HCT116 (cell line): ENCODE measurements around the gene SERTAD3. TPM values are rescaled to one million over a fixed set of nuclear protein-coding genes. Genes with fewer than 3 reads are reported as not detected.

Experiments used
- ATAC-seq: fragments of 200-7000 bp; cut with Tn5 transposase; 2 replicates; pipeline ENCODE4 v1.9.1; 2020; ENCODE audit warnings: mild to moderate bottlenecking, moderate library complexity
- BruUV-seq: library from RNA; stranded (reverse); fragments of 400-500 nt; replicated peaks from 2 replicates; lab custom pipeline; 2021; lab: Mats Ljungman, UMichigan
- CTCF ChIA-PET: fragments of 300-600 bp; sonication (Branson Sonifier 250); formaldehyde crosslinking; loops from one replicate; lab custom pipeline; 2021; ENCODE audit warnings: antibody characterized with exemption; lab: Charles Lee
- POLR2A ChIA-PET: fragments of 300-600, 350-600 bp; sonication (Branson Sonifier 250); formaldehyde crosslinking; loops from one replicate; lab custom pipeline; 2021; ENCODE audit warnings: antibody characterized with exemption; lab: Charles Lee
- RAD21 ChIA-PET, 2 experiments: fragments of 300-600 bp; sonication (Branson Sonifier 250); formaldehyde crosslinking; loops; one replicate each; lab custom pipeline; 2023; ENCODE audit warnings: low total read pairs in 2 of 2; ENCODE audit not compliant: uncharacterized antibody in 2 of 2, unreplicated experiment in 2 of 2, low non-redundant PET in 1 of 2; lab: Charles Lee
- DNase-seq: peaks from one replicate; pipeline ENCODE4 v3.0.0-alpha.2; 2010; ENCODE audit warnings: low read depth, low spot score
- H2AFZ ChIP-seq: fragments of 200-600 bp; shearing (Covaris generic), sonication (generic); 2 replicates; pipeline ENCODE4 v1.6.1; 2017; ENCODE audit warnings: low read depth, mixed run types, mixed read lengths, antibody characterized with exemption, low read length; ENCODE audit not compliant: poor library complexity, severe bottlenecking
- H3K27ac ChIP-seq: 2 replicates; pipeline ENCODE4 v1.5.1; 2012; ENCODE audit warnings: low read depth, low read length
- H3K27me3 ChIP-seq: fragments of 200-600 bp; sonication (generic); 2 replicates; pipeline ENCODE4 v1.6.1; 2016; ENCODE audit warnings: mixed run types, low read length, mixed read lengths; ENCODE audit not compliant: insufficient read depth
- H3K36me3 ChIP-seq, 2 experiments: fragments of 200-500 bp in 1 of 2; fragments of 200-600 bp in 1 of 2; sonication (Bioruptor generic) in 1 of 2; sonication (generic) in 1 of 2; 2 replicates each; pipeline versions ENCODE4 v1.5.1 to v1.6.1; 2014 to 2016; ENCODE audit warnings: low read length in 2 of 2, inconsistent platforms in 1 of 2, mixed read lengths in 1 of 2, mixed run types in 1 of 2; ENCODE audit not compliant: insufficient read depth in 2 of 2, control insufficient read depth in 1 of 2
- H3K4me1 ChIP-seq, 2 experiments: fragments of 200-600 bp in 1 of 2; sonication (generic) in 1 of 2; 2 replicates each; pipeline versions ENCODE4 v1.5.1 to v1.6.1; 2012 to 2017; ENCODE audit warnings: low read length in 2 of 2, inconsistent platforms in 1 of 2, mild to moderate bottlenecking in 1 of 2, mixed read lengths in 1 of 2, mixed run types in 1 of 2, moderate library complexity in 1 of 2; ENCODE audit not compliant: insufficient read depth in 2 of 2, control insufficient read depth in 1 of 2
- H3K4me2 ChIP-seq: fragments of 200-600 bp; sonication (generic); 2 replicates; pipeline ENCODE4 v1.6.1; 2017; ENCODE audit warnings: mixed run types, low read length, mixed read lengths
- H3K4me3 ChIP-seq, 2 experiments: fragments of 200-600 bp in 1 of 2; sonication (generic) in 1 of 2; replicated peaks in 1 of 2; 2 replicates each; pipeline ENCODE4 v1.5.1; 2011 to 2016; ENCODE audit warnings: low read length in 2 of 2, control low read depth in 1 of 2, low read depth in 1 of 2, mild to moderate bottlenecking in 1 of 2, mixed read lengths in 1 of 2, mixed run types in 1 of 2
- H3K79me2 ChIP-seq: fragments of 200-600 bp; sonication (generic); 2 replicates; pipeline ENCODE4 v1.6.1; 2017; ENCODE audit warnings: mild to moderate bottlenecking, mixed run types, low read length, moderate library complexity, mixed read lengths; ENCODE audit not compliant: insufficient read depth
- H3K9ac ChIP-seq: fragments of 200-600 bp; sonication (generic); 2 replicates; pipeline ENCODE4 v1.6.1; 2016; ENCODE audit warnings: low read length, mixed read lengths
- H3K9me2 ChIP-seq: fragments of 200-600 bp; sonication (generic), shearing (Covaris generic); 2 replicates; pipeline ENCODE4 v1.6.1; 2017; ENCODE audit warnings: mixed run types, mild to moderate bottlenecking, moderate library complexity; ENCODE audit not compliant: insufficient read depth
- H3K9me3 ChIP-seq, 2 experiments: fragments of 200-500 bp in 1 of 2; fragments of 200-600 bp in 1 of 2; sonication (Bioruptor generic) in 1 of 2; sonication (generic) in 1 of 2; 2 replicates each; pipeline ENCODE4 v1.6.1; 2014 to 2017; ENCODE audit warnings: low read length in 2 of 2, mixed read lengths in 2 of 2, inconsistent platforms in 1 of 2, low read depth in 1 of 2, mild to moderate bottlenecking in 1 of 2, mixed run types in 1 of 2, moderate library complexity in 1 of 2; ENCODE audit not compliant: control insufficient read depth in 1 of 2, insufficient read depth in 1 of 2
- H4K20me1 ChIP-seq: fragments of 200-600 bp; sonication (generic), shearing (Covaris generic); 2 replicates; pipeline ENCODE4 v1.6.1; 2017; ENCODE audit warnings: mixed run types, mild to moderate bottlenecking, moderate library complexity; ENCODE audit not compliant: insufficient read depth
- CEBPB ChIP-seq: IDR thresholded peaks from 2 replicates; pipeline ENCODE4 v1.6.1; 2012; ENCODE audit warnings: low read depth
- ELF1 ChIP-seq: IDR thresholded peaks from 2 replicates; pipeline ENCODE4 v1.6.1; 2012; ENCODE audit warnings: low read depth, borderline replicate concordance
- EZH2phosphoT487 ChIP-seq: fragments of 200-600 bp; IDR thresholded peaks from 2 replicates; pipeline ENCODE4 v1.6.1; 2018; ENCODE audit warnings: antibody characterized with exemption, borderline replicate concordance
- POLR2A ChIP-seq: IDR thresholded peaks from 2 replicates; pipeline ENCODE4 v1.7.0; 2011; ENCODE audit warnings: borderline replicate concordance; ENCODE audit not compliant: insufficient read depth, insufficient read length; ENCODE audit errors: extremely low read depth
- POLR2AphosphoS5 ChIP-seq: IDR thresholded peaks from 2 replicates; pipeline ENCODE4 v1.6.1; 2011; ENCODE audit warnings: mild to moderate bottlenecking, low read depth, low read length, moderate library complexity
- RAD21 ChIP-seq: IDR thresholded peaks from 2 replicates; pipeline ENCODE4 v1.6.1; 2012; ENCODE audit warnings: low read depth, mild to moderate bottlenecking
- SP1 ChIP-seq: IDR thresholded peaks from 2 replicates; pipeline ENCODE4 v1.6.1; 2012; ENCODE audit warnings: low read depth
- SRF ChIP-seq: IDR thresholded peaks from 2 replicates; pipeline ENCODE4 v1.6.1; 2012; ENCODE audit warnings: low read depth
- TCF7L2 ChIP-seq: IDR thresholded peaks from 2 replicates; pipeline ENCODE4 v1.7.0; 2011; ENCODE audit warnings: borderline replicate concordance, inconsistent platforms; ENCODE audit not compliant: insufficient read depth, insufficient read length; ENCODE audit errors: extremely low read depth
- YY1 ChIP-seq: IDR thresholded peaks from 2 replicates; pipeline ENCODE4 v1.6.1; 2011; ENCODE audit warnings: low read length, low read depth, moderate library complexity, mild to moderate bottlenecking; ENCODE audit not compliant: insufficient replicate concordance; ENCODE audit errors: extremely low read depth
- ZFX ChIP-seq: fragments of 450-650 bp; IDR thresholded peaks from 2 replicates; pipeline ENCODE4 v1.6.1; 2017
- ZNF274 ChIP-seq: fragments of 200-500 bp; sonication (Bioruptor generic); IDR thresholded peaks from 2 replicates; pipeline ENCODE4 v1.6.1; 2014; ENCODE audit warnings: mild to moderate bottlenecking, low read depth, low read length, inconsistent platforms
- intact Hi-C: fragments of 100-400 bp; cut with micrococcal nuclease; formaldehyde crosslinking; loops from 2 replicates; pipeline ENCODE4 v1.10.0; 2022
- total RNA-seq: library from RNA; stranded (reverse); gene quantifications from one replicate; pipeline ENCODE4 v1.2.1, GENCODE V29; 2021; ENCODE audit not compliant: unreplicated experiment
- TF ChIP-seq, protein P1 (sequence below): IDR thresholded peaks from 2 replicates; pipeline ENCODE4 v1.6.1; 2012
- TF ChIP-seq, protein P2 (sequence below): IDR thresholded peaks from 2 replicates; pipeline ENCODE4 v1.6.1; 2012
- TF ChIP-seq, protein P3 (sequence below): IDR thresholded peaks from 2 replicates; pipeline ENCODE4 v1.6.1; 2012; ENCODE audit warnings: low read depth

The SERTAD3 gene
- total RNA-seq, 1 experiment from 2014 or later: 32.4 TPM

DNA sequence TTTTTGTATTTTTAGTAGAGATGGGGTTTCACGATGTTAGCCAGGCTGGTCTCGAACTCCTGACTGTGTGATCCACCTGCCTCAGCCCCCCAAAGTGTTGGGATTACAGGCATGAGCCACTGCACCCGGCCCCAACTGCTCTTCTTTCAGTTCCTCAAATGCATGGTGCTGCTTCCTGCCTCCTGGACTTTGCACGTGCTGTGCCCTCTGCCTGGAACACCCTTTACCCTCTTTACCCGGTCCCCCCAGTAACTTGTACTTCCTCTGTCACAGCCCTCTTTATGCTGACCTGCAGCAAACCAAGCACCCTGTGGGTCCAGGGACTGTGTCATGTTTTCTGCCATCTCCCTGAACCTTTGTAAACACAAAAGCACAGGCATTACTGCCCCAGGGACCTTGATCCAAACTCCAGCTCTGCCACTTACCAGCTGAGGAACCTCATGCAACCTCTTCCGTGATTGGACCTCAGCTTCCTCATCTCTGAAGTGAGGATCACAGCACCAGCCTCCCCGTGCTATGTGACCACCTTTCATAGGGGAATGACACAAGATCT, 17.6 kb upstream of the SERTAD3 start:
- BruUV-seq: no TSS peak
- H3K79me2 ChIP-seq: peaks cover 22% of the 10 kb centered on the region; the same call in 1 of the 2 replicates
- ChIA-PET CTCF (interaction anchor here (1.4 kb wide), 1 partner anchor 62 kb away, joined by 3 read pairs; no protein-coding TSS in a partner anchor), POLR2A (no interaction called here), RAD21 (no interaction called here)
- H3K27me3 ChIP-seq: no peaks in the 10 kb centered on the region
- peaks cover 13 to 34% of the 10 kb centered on the region in 2 experiments for H3K4me1 ChIP-seq
- H2AFZ ChIP-seq: no peak overlapping the region
- DNase-seq: no peak
- no peak overlapping the region for H3K27ac ChIP-seq
- peaks cover 3% of the 10 kb centered on the region in 2 experiments; a peak in 2 of 4 replicates for H3K36me3 ChIP-seq
- TF ChIP-seq, protein P1, sequence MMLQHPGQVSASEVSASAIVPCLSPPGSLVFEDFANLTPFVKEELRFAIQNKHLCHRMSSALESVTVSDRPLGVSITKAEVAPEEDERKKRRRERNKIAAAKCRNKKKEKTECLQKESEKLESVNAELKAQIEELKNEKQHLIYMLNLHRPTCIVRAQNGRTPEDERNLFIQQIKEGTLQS: no peak
- TF ChIP-seq ELF1 (no peak), POLR2A (no peak)
- H3K9ac ChIP-seq: no peak overlapping the region
- H3K9me2 ChIP-seq: no peaks in the 10 kb centered on the region
- no peak overlapping the region for H3K4me2 ChIP-seq
- H3K9me3 ChIP-seq: no peaks in the 10 kb centered on the region
- ATAC-seq: no peak
- no peak overlapping the region for H3K4me3 ChIP-seq
- intact Hi-C loops: no loop called here
- no peaks in the 10 kb centered on the region for H4K20me1 ChIP-seq

DNA sequence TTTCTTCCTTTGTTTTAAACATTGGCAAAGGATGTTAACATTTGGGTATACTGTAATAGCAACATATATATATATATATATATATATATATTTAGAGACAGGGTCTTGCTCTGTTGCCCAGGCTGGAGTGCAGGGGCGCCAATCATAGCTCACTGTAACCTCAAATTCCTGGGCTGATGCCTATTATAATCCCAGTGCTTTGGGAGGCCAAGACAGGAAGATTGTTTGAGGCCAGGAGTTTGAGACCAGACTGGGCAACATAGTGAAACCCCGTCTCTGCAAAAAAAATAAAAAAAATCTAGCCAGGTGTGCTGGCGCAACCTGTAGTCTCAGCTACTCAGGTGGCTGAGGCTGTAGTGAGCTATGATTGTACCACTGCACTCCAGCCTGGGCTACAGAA, 16.1 kb upstream of the SERTAD3 start:
- POLR2A ChIA-PET: no interaction called here
- intact Hi-C loops: no loop called here
- TF ChIP-seq SRF (no peak), CEBPB (no peak), RAD21 (no peak), YY1 (no peak), POLR2AphosphoS5 (no peak), ZFX (no peak), POLR2A (no peak), TCF7L2 (no peak), ZNF274 (no peak), ELF1 (no peak), SP1 (no peak), EZH2phosphoT487 (no peak)
- TF ChIP-seq, protein P2, sequence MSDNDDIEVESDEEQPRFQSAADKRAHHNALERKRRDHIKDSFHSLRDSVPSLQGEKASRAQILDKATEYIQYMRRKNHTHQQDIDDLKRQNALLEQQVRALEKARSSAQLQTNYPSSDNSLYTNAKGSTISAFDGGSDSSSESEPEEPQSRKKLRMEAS: no peak
- TF ChIP-seq, protein P3, sequence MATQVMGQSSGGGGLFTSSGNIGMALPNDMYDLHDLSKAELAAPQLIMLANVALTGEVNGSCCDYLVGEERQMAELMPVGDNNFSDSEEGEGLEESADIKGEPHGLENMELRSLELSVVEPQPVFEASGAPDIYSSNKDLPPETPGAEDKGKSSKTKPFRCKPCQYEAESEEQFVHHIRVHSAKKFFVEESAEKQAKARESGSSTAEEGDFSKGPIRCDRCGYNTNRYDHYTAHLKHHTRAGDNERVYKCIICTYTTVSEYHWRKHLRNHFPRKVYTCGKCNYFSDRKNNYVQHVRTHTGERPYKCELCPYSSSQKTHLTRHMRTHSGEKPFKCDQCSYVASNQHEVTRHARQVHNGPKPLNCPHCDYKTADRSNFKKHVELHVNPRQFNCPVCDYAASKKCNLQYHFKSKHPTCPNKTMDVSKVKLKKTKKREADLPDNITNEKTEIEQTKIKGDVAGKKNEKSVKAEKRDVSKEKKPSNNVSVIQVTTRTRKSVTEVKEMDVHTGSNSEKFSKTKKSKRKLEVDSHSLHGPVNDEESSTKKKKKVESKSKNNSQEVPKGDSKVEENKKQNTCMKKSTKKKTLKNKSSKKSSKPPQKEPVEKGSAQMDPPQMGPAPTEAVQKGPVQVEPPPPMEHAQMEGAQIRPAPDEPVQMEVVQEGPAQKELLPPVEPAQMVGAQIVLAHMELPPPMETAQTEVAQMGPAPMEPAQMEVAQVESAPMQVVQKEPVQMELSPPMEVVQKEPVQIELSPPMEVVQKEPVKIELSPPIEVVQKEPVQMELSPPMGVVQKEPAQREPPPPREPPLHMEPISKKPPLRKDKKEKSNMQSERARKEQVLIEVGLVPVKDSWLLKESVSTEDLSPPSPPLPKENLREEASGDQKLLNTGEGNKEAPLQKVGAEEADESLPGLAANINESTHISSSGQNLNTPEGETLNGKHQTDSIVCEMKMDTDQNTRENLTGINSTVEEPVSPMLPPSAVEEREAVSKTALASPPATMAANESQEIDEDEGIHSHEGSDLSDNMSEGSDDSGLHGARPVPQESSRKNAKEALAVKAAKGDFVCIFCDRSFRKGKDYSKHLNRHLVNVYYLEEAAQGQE: no peak
- TF ChIP-seq, protein P1: no peak

More for the DNA sequence above, 16.1 kb upstream of the SERTAD3 start:
- Histone ChIP-seq H3K9me2 (no peaks in the 10 kb centered on the region), H3K36me3 (peaks cover 7 to 9% of the 10 kb centered on the region in 2 experiments), H3K9ac (no peak overlapping the region), H3K4me3 (no peak overlapping the region), H3K4me1 (peaks cover 9 to 26% of the 10 kb centered on the region in 2 experiments), H3K27ac (no peak overlapping the region), H3K4me2 (no peak overlapping the region), H4K20me1 (no peaks in the 10 kb centered on the region), H2AFZ (no peak overlapping the region), H3K79me2 (peaks cover 20% of the 10 kb centered on the region; the same call in 1 of the 2 replicates), H3K27me3 (no peaks in the 10 kb centered on the region), H3K9me3 (no peaks in the 10 kb centered on the region)
- ATAC-seq (no peak), DNase-seq (no peak)
- ChIA-PET RAD21 (no interaction called here), CTCF (no interaction called here)
- no TSS peak for BruUV-seq
